Fibroblast of villous mesenchyme (primary cell): ENCODE data around the gene MUC6. TPM values are rescaled to one million over a fixed set of nuclear protein-coding genes. Genes with fewer than 3 reads are reported as not detected.

ENCODE experiments used
- DNase-seq: peaks from one replicate; pipeline ENCODE4 v3.0.0-alpha.2; 2010; ENCODE audit warnings: low read depth
- H3K4me3 ChIP-seq: 2 replicates; pipeline ENCODE4 v1.5.1; 2011; ENCODE audit warnings: low read depth, mild to moderate bottlenecking, low read length
- total RNA-seq: library from RNA; depleted of rRNA; stranded (reverse); fragments of >200 nt; gene quantifications from 2 replicates; pipeline ENCODE4 v1.2.3, GENCODE V29; 2012
- TF ChIP-seq, protein P1 (sequence below): IDR thresholded peaks from 2 replicates; pipeline ENCODE4 v1.5.1; 2012; ENCODE audit warnings: low read depth, mild to moderate bottlenecking, low read length; ENCODE audit not compliant: insufficient read depth

MUC6 gene
- total RNA-seq, 1 donor, result not detected

- DNase-seq, result peak; percentile 23
- H3K4me3 ChIP-seq, result no peak overlapping the region
- TF ChIP-seq, protein P1, sequence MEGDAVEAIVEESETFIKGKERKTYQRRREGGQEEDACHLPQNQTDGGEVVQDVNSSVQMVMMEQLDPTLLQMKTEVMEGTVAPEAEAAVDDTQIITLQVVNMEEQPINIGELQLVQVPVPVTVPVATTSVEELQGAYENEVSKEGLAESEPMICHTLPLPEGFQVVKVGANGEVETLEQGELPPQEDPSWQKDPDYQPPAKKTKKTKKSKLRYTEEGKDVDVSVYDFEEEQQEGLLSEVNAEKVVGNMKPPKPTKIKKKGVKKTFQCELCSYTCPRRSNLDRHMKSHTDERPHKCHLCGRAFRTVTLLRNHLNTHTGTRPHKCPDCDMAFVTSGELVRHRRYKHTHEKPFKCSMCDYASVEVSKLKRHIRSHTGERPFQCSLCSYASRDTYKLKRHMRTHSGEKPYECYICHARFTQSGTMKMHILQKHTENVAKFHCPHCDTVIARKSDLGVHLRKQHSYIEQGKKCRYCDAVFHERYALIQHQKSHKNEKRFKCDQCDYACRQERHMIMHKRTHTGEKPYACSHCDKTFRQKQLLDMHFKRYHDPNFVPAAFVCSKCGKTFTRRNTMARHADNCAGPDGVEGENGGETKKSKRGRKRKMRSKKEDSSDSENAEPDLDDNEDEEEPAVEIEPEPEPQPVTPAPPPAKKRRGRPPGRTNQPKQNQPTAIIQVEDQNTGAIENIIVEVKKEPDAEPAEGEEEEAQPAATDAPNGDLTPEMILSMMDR, result no peak
Observed at GRCh38 chr11:1040428-1041148, 4.1 kb upstream of the MUC6 start.

DNA sequence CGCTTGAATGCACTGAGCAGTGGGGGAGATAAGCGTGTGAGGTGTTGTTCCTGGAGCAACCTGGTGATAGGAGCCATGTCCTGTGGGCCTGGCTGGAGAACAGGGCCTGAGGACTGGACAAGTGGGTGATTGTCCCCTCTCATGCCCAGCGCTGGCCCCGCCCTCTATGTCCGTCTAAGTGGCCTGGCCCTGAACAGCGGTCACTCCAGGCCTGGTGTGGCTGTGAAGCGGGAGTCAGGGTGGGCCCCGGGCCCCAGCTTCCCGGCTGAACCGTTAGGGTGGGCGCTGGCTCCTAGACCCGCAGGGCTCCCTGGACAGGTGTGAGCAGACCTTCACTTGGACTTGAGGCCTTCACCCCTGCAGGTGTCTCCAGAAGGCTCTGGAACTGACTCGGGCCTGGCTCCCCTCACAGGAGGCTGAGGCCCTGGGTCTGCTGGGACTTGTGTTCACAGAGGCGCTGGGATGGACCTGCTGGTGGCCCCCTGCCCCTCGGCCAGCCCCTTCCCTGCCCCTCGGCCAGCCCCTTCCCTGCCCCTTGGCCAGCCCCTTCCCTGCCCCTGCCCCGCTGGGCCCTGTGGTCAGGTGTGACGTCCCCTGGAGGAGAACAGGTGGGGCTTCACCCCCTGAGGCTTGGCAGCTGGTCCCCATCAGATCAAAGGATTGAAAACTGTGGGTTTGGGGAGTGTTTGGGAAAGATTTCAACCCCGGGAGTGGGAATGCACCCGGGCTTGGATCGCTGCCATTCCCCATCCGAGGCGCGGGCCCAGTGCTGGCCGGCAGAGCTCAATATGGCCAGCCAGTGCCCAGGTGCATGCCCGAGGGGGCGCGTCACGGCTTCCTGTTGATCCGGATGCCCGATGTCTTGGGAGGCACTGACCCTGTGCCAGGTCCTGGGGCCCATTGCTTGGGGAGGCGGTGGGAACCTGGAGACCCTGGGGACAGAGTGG lies 3.2 kb upstream of the MUC6 start:
- TF ChIP-seq, protein P1, result no peak
- DNase-seq, result no peak
- no peak overlapping the region for H3K4me3 ChIP-seq

- TF ChIP-seq, protein P1, result no peak
- H3K4me3 ChIP-seq, result no peak overlapping the region
- DNase-seq, result no peak
Observed at GRCh38 chr11:1038921-1039320, 2.4 kb upstream of the MUC6 start.

DNA sequence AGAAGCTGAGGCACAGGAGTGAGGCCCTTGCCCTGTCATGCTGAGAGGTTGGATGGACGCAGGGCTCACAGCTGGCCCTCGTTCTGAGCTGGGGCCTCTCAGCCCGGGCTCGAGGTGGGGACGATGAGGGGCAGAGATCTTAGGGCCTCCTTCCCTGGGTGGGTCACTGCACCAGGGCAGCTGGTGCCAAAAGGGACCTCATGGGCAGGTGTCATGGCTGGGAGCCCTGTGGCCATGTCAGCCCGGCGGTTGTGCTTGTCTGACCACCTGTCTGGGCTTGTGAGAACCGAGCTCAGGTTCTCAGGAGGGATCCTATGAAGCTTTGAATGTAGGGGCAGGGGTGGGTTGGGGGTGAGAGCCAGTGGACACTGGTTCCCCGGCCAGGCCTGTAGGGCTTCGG lies 1.8 kb upstream of the MUC6 start:
- no peak for DNase-seq
- TF ChIP-seq, protein P1, result no peak
- no peak overlapping the region for H3K4me3 ChIP-seq

DNA sequence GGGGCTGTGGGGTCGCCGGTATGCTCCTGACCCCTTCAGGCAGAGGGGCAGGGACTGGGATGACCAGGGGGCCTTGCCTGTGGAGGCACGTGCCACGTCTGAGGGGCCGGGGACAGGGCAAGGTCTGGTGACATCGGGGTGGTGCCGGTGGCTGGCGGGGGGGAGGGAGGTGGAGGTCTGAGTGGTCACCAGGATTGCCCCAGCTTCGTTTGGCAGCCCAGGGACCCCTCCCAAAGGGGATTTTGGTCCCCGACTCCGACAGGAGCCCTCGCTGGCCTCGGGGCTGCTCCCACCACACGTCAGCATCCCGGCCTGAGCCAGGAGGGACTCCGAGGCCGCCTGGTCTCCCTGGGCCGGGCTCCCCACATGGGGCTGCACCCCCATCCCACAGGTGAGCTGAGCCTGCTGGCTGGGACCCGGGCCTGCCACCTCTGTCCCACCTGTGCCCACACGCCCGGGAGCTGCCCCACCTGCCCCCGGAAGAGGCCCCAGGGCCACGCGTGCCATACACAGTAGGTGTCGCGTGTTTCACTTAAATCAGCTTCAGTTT lies 1.1 kb upstream of the MUC6 start:
- no peak for DNase-seq
- TF ChIP-seq, protein P1, result no peak
- H3K4me3 ChIP-seq, result no peak overlapping the region

GRCh38 chr11:1036931-1037330 lies 413 bp upstream of the MUC6 start:
- DNase-seq, result no peak
- TF ChIP-seq, protein P1, result no peak
- no peak overlapping the region for H3K4me3 ChIP-seq
